ENCODE measurements around the gene CUX1. TPM values are rescaled to one million over a fixed set of nuclear protein-coding genes. Genes with fewer than 3 reads are reported as not detected.

CUX1 gene
- total RNA-seq, 1 donor from 2014 or later, result 56.5 TPM

DNA sequence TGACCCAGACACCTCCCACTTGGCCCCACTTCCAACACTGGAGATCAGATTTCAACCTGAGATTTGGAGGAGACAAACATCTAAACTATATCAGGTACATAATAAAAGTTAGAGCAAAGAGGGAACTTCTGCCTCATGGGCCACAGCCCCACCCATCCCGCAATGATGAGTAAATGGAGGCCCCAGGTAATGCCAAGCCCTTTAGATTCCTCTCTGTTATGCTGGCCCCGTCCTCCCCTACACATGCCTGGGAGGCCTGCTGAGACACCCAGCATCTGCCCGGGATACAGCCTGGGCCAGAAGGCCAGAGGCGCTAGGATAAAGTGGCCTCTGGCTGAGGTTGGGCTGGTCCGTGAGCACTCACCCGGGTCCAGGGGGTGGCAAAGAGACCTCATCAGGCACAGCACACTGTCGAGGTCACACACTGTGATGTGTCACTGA lies 283.7 kb downstream of the CUX1 start:
- peaks cover 4% of the 10 kb centered on the region for H3K27me3 Mint-ChIP-seq (ENCODE audit: unreplicated experiment)
- TF ChIP-seq, protein P1, sequence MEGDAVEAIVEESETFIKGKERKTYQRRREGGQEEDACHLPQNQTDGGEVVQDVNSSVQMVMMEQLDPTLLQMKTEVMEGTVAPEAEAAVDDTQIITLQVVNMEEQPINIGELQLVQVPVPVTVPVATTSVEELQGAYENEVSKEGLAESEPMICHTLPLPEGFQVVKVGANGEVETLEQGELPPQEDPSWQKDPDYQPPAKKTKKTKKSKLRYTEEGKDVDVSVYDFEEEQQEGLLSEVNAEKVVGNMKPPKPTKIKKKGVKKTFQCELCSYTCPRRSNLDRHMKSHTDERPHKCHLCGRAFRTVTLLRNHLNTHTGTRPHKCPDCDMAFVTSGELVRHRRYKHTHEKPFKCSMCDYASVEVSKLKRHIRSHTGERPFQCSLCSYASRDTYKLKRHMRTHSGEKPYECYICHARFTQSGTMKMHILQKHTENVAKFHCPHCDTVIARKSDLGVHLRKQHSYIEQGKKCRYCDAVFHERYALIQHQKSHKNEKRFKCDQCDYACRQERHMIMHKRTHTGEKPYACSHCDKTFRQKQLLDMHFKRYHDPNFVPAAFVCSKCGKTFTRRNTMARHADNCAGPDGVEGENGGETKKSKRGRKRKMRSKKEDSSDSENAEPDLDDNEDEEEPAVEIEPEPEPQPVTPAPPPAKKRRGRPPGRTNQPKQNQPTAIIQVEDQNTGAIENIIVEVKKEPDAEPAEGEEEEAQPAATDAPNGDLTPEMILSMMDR (IDR thresholded peaks at IDR 0.05; ENCODE audit: partially characterized antibody, unreplicated experiment), result no peak
- peaks cover 3% of the 10 kb centered on the region for H3K9me3 Mint-ChIP-seq (ENCODE audit: unreplicated experiment)
- no peak for DNase-seq
- H3K27ac Mint-ChIP-seq (ENCODE audit: unreplicated experiment), result no peak overlapping the region
- H3K4me3 Mint-ChIP-seq (ENCODE audit: unreplicated experiment), result no peak overlapping the region
- H3K4me1 Mint-ChIP-seq (ENCODE audit: low read depth, unreplicated experiment), result peaks cover 10% of the 10 kb centered on the region
- H3K36me3 Mint-ChIP-seq (ENCODE audit: unreplicated experiment), result no peaks in the 10 kb centered on the region

DNA sequence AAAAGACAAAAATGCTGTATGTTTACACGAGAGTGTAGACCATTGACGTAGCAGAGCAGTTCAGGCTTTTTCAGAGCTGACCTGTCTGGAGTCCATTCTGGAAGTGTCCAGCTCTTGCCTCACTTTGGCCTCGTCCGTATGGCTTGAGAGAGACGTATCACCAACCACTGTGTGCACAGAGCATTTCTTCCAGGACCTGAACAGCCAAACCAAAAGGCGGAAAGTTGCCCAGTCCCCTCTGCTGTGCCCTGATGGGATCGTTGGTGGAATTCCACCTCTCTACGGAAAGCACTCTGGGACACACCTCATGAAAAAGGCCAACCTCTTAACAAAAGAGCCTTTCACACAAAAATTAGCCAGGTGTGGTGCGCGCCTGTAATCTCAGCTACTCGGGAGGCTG lies 284.5 kb downstream of the CUX1 start:
- DNase-seq, result no peak
- TF ChIP-seq, protein P1 (IDR thresholded peaks at IDR 0.05; ENCODE audit: partially characterized antibody, unreplicated experiment), result no peak
- Mint-ChIP-seq H3K27me3 (ENCODE audit: unreplicated experiment) (peaks cover 4% of the 10 kb centered on the region), H3K27ac (ENCODE audit: unreplicated experiment) (no peak overlapping the region), H3K4me1 (ENCODE audit: low read depth, unreplicated experiment) (peaks cover 10% of the 10 kb centered on the region), H3K36me3 (ENCODE audit: unreplicated experiment) (no peaks in the 10 kb centered on the region), H3K9me3 (ENCODE audit: unreplicated experiment) (peaks cover 3% of the 10 kb centered on the region), H3K4me3 (ENCODE audit: unreplicated experiment) (no peak overlapping the region)

DNA sequence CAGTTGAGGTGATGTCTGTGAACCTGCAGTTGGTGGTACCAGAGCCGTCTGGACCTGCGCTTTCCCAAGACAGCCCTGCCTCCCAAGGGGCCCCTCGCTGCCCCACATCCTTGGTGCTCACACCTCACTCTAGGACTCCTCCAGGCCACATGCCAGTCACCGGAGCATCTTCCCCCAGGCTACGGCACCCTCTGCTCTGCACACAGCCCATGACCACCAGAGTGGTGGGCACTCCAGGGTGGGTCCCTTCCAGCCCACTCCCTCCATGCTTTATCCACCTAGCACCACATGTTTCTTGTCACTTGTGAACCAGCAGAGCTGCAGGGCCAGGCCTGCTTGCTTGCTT lies 285.6 kb downstream of the CUX1 start:
- TF ChIP-seq, protein P1 (IDR thresholded peaks at IDR 0.05; ENCODE audit: partially characterized antibody, unreplicated experiment), result no peak
- Mint-ChIP-seq H3K27me3 (ENCODE audit: unreplicated experiment) (peaks cover 4% of the 10 kb centered on the region), H3K9me3 (ENCODE audit: unreplicated experiment) (peaks cover 3% of the 10 kb centered on the region), H3K4me3 (ENCODE audit: unreplicated experiment) (no peak overlapping the region), H3K4me1 (ENCODE audit: low read depth, unreplicated experiment) (peaks cover 10% of the 10 kb centered on the region), H3K27ac (ENCODE audit: unreplicated experiment) (no peak overlapping the region), H3K36me3 (ENCODE audit: unreplicated experiment) (no peaks in the 10 kb centered on the region)
- no peak for DNase-seq

DNA sequence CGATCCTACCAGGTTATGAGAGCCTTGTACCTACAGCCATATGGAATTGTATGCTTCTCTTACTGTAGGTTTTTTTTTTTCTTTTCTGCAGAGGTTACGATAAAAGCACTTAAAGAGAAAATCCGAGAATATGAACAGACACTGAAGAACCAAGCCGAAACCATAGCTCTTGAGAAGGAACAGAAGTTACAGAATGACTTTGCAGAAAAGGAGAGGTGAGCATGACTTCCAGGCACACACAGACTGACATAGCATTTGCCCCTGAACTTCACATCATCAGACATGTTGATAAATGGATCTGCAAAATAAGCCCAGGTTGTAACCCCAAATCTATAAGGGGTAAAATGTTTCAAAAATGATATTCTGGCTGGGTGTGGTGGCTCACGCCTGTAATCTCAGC lies 286.8 kb downstream of the CUX1 start:
- Mint-ChIP-seq H3K4me3 (ENCODE audit: unreplicated experiment) (no peak overlapping the region), H3K4me1 (ENCODE audit: low read depth, unreplicated experiment) (peaks cover 10% of the 10 kb centered on the region), H3K27me3 (ENCODE audit: unreplicated experiment) (peaks cover 4% of the 10 kb centered on the region), H3K9me3 (ENCODE audit: unreplicated experiment) (peaks cover 3% of the 10 kb centered on the region), H3K36me3 (ENCODE audit: unreplicated experiment) (no peaks in the 10 kb centered on the region), H3K27ac (ENCODE audit: unreplicated experiment) (no peak overlapping the region)
- DNase-seq, result no peak
- TF ChIP-seq, protein P1 (IDR thresholded peaks at IDR 0.05; ENCODE audit: partially characterized antibody, unreplicated experiment), result no peak

DNA sequence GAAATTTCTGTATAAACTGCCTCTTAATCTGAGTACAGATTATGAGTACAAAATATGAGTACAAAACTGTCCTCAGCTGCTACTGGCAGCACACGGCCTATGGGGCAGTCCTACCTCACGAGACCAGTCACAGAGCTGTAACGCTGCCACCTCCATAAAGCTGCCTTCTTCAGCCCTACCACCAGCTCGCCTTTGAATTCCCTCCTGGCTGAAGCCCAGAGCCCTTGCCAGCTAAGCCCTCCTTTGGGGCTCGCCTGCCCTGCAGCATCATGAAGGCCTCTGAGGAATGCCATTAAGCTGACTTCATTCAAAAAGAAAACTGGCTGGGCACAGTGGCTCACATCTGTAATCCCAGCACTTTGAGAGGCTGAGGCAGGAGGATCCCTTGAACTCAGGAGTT lies 289.2 kb downstream of the CUX1 start:
- H3K27ac Mint-ChIP-seq (ENCODE audit: unreplicated experiment), result no peak overlapping the region
- peaks cover 4% of the 10 kb centered on the region for H3K27me3 Mint-ChIP-seq (ENCODE audit: unreplicated experiment)
- TF ChIP-seq, protein P1 (IDR thresholded peaks at IDR 0.05; ENCODE audit: partially characterized antibody, unreplicated experiment), result no peak
- DNase-seq, result no peak
- H3K36me3 Mint-ChIP-seq (ENCODE audit: unreplicated experiment), result no peaks in the 10 kb centered on the region
- no peak overlapping the region for H3K4me3 Mint-ChIP-seq (ENCODE audit: unreplicated experiment)
- H3K4me1 Mint-ChIP-seq (ENCODE audit: low read depth, unreplicated experiment), result peaks cover 10% of the 10 kb centered on the region
- H3K9me3 Mint-ChIP-seq (ENCODE audit: unreplicated experiment), result no peaks in the 10 kb centered on the region
